Smooth muscle cell (in vitro differentiated cells): Measurements from ENCODE around the gene ZBTB47. TPM values are rescaled to one million over a fixed set of nuclear protein-coding genes. Genes with fewer than 3 reads are reported as not detected.

Experiments
- DNase-seq: peaks from one replicate; lab custom pipeline; 2025; ENCODE audit not compliant: unreplicated experiment; lab: John Stamatoyannopoulos, UW
- H2AFZ ChIP-seq: fragments of 200-600 bp; sonication (generic); 2 replicates; pipeline ENCODE4 v1.6.0; 2016; ENCODE audit warnings: antibody characterized with exemption, low read depth, mild to moderate bottlenecking
- H3F3A ChIP-seq: fragments of 200-600 bp; sonication (generic); 2 replicates; pipeline ENCODE4 v1.6.0; 2017; ENCODE audit warnings: antibody characterized with exemption, low read depth
- H3K27ac ChIP-seq: fragments of 200-600 bp; sonication (generic); 2 replicates; pipeline ENCODE4 v1.5.1; 2016; ENCODE audit warnings: low read depth, mild to moderate bottlenecking
- H3K27me3 ChIP-seq: fragments of 200-600 bp; sonication (generic); 2 replicates; pipeline ENCODE4 v1.6.1; 2016; ENCODE audit warnings: low read depth, mild to moderate bottlenecking
- H3K36me3 ChIP-seq: fragments of 200-600 bp; sonication (generic); 2 replicates; pipeline ENCODE4 v1.5.1; 2016; ENCODE audit warnings: low read depth
- H3K4me1 ChIP-seq: fragments of 200-600 bp; sonication (generic); 2 replicates; pipeline ENCODE4 v1.5.1; 2016; ENCODE audit warnings: low read depth
- H3K4me2 ChIP-seq: fragments of 200-600 bp; sonication (generic); 2 replicates; pipeline ENCODE4 v1.6.0; 2016; ENCODE audit warnings: mild to moderate bottlenecking
- H3K4me3 ChIP-seq: fragments of 200-600 bp; sonication (generic); 2 replicates; pipeline ENCODE4 v1.5.1; 2016; ENCODE audit warnings: mild to moderate bottlenecking
- H3K79me2 ChIP-seq: fragments of 200-600 bp; sonication (generic); 2 replicates; pipeline ENCODE4 v1.6.0; 2016; ENCODE audit warnings: low read depth, mild to moderate bottlenecking
- H3K9ac ChIP-seq: fragments of 200-600 bp; sonication (generic); 2 replicates; pipeline ENCODE4 v1.6.0; 2016; ENCODE audit warnings: low read depth
- H3K9me3 ChIP-seq: fragments of 200-600 bp; sonication (generic); replicated peaks from 2 replicates; pipeline ENCODE4 v1.5.1; 2016; ENCODE audit warnings: low read depth
- H4K20me1 ChIP-seq: fragments of 200-600 bp; sonication (generic); 2 replicates; pipeline ENCODE4 v1.6.0; 2016; ENCODE audit warnings: low read depth
- WGBS: methylation state at CpG from one replicate; pipeline ENCODE4 v1.1.7; 2016; ENCODE audit warnings: low lambda C conversion rate; 5-methylcytosine and 5-hydroxymethylcytosine counted together
- polyA plus RNA-seq: library from polyadenylated mRNA; unstranded; fragments of >200 nt; fragmentation: Nextera tagmentation; extraction: Ambion mirVana; gene quantifications from 2 replicates; pipeline ENCODE4 v1.2.1, GENCODE V29; 2016
- total RNA-seq: library from RNA; depleted of rRNA; stranded (reverse); fragments of >200 nt; gene quantifications from 2 replicates; pipeline ENCODE4 v1.2.3, GENCODE V29; 2014
- TF ChIP-seq, protein P1 (sequence below): fragments of 200-600 bp; sonication (generic); IDR thresholded peaks from 2 replicates; pipeline ENCODE4 v1.5.1; 2017; ENCODE audit warnings: borderline replicate concordance, mild to moderate bottlenecking, antibody characterized with exemption; ENCODE audit not compliant: insufficient read depth, poor library complexity, severe bottlenecking

The ZBTB47 gene
- total and polyA plus RNA-seq, 2 experiments from 2014 or later: 4.6 to 7.7 TPM

DNA sequence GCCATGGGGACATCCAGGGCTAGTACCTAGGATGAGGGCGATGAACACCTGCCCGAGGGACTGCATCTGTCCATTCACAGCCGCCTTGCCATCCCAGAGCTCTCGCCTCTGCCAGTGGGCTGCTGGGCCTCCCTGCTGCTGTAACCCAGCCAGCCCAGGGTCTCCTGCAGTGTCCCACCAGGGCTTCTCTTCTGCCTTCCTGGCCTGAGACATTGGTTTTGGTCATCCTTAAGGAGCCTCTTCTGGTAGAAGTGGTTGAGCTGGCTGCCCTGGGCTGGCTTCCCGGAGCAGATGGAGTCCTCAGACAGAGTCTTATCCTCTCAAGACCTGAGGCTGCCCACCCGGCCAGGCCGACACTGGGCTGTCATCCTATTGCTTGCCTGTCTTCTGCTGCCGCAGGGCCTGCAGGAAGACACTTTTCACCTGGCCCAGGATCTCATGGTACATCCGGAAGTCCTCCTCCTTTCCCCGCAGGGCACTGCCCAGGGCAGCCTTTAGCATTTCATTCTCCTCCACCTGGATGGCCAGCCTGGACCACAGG is 55.2 kb downstream of the ZBTB47 start:
- no peak overlapping the region for H3K4me3 ChIP-seq
- H4K20me1 ChIP-seq: no peaks in the 10 kb centered on the region
- H2AFZ ChIP-seq: no peak overlapping the region
- no peaks in the 10 kb centered on the region for H3K27me3 ChIP-seq
- WGBS: 91% methylated on average over 10 of the region's 10 CpGs
- no peaks in the 10 kb centered on the region for H3K9me3 ChIP-seq
- H3K4me1 ChIP-seq: no peaks in the 10 kb centered on the region
- TF ChIP-seq, protein P1, sequence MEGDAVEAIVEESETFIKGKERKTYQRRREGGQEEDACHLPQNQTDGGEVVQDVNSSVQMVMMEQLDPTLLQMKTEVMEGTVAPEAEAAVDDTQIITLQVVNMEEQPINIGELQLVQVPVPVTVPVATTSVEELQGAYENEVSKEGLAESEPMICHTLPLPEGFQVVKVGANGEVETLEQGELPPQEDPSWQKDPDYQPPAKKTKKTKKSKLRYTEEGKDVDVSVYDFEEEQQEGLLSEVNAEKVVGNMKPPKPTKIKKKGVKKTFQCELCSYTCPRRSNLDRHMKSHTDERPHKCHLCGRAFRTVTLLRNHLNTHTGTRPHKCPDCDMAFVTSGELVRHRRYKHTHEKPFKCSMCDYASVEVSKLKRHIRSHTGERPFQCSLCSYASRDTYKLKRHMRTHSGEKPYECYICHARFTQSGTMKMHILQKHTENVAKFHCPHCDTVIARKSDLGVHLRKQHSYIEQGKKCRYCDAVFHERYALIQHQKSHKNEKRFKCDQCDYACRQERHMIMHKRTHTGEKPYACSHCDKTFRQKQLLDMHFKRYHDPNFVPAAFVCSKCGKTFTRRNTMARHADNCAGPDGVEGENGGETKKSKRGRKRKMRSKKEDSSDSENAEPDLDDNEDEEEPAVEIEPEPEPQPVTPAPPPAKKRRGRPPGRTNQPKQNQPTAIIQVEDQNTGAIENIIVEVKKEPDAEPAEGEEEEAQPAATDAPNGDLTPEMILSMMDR: no peak
- H3K4me2 ChIP-seq: no peak overlapping the region
- H3K9ac ChIP-seq: no peak overlapping the region
- H3K36me3 ChIP-seq: no peaks in the 10 kb centered on the region
- no peak overlapping the region for H3K27ac ChIP-seq
- no peak for DNase-seq
- no peaks in the 10 kb centered on the region for H3K79me2 ChIP-seq
- no peaks in the 10 kb centered on the region for H3F3A ChIP-seq

DNA sequence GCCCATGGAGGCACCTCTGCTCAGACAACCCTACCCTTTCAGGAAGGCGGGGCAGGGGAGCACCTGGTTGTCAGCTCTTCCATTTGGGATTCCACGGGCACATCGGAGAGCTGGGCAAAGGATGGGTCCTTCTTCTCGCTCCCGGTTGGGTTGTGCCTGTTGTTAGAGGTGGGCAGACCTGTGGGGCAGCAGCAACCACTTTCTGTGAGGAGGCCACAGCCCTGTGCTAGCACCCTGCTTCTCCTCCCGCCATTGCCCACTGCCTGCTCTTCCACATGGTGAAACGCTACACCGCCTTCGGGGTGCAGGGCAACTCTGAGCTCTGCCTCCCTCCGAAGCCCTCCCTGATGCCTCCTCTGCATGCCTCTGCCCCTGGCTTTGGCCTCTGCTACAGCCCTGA is 56.1 kb downstream of the ZBTB47 start:
- no peak overlapping the region for H3K4me3 ChIP-seq
- H3K4me1 ChIP-seq: no peaks in the 10 kb centered on the region
- DNase-seq: no peak

DNA sequence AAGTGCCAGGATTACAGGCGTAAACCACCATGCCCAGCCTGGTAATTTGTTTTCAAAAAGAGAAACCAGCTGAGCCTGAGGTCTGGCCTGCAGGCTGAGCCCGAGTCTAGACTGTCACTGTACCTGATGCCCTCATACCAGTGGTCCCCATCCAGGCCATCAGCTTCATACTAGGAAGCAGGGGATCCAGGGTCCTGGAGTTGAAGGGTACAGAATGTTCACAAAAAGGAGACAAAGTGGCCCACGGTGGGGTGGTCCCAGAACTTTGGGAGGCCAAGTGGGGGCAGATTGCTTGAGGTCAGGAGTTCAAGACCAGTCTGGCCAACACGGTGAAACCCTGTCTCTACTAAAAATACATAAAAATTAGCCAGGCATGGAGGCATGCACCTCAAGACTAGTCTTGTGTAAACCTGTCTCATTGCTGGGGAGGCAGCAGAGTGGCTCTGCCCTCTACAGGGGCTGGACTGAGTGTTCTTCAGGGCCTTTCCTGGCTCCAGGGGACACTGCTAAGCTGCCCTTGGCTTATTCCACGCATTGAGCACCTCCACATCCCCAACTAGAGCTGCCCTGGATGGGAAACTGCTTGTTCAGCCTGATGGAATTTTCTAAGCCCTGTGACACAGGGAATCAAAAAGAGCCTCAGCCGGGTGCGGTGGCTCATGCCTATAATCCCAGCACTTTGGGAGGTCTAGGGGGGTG is 57.0 kb downstream of the ZBTB47 start:
- Histone ChIP-seq H3F3A (no peaks in the 10 kb centered on the region), H2AFZ (no peak overlapping the region), H3K4me3 (no peak overlapping the region), H3K4me1 (no peaks in the 10 kb centered on the region), H3K27me3 (no peaks in the 10 kb centered on the region), H4K20me1 (no peaks in the 10 kb centered on the region), H3K4me2 (no peak overlapping the region), H3K9me3 (no peaks in the 10 kb centered on the region), H3K79me2 (no peaks in the 10 kb centered on the region), H3K9ac (no peak overlapping the region), H3K36me3 (no peaks in the 10 kb centered on the region), H3K27ac (no peak overlapping the region)
- WGBS: 81% methylated on average over 7 of the region's 7 CpGs
- no peak for DNase-seq
- TF ChIP-seq, protein P1: no peak

More for the DNA sequence above, 56.1 kb downstream of the ZBTB47 start:
- Histone ChIP-seq H3K4me2 (no peak overlapping the region), H3K9me3 (no peaks in the 10 kb centered on the region), H3K9ac (no peak overlapping the region), H3K27ac (no peak overlapping the region), H2AFZ (no peak overlapping the region), H3K36me3 (no peaks in the 10 kb centered on the region), H3K27me3 (no peaks in the 10 kb centered on the region), H3K79me2 (no peaks in the 10 kb centered on the region), H3F3A (no peaks in the 10 kb centered on the region), H4K20me1 (no peaks in the 10 kb centered on the region)
- TF ChIP-seq, protein P1: no peak
- WGBS: 94% methylated on average over 10 of the region's 10 CpGs
